Stomach smooth muscle (tissue), 2 donors: ENCODE data around the gene UNC13A.

Experiments
- H3K27ac ChIP-seq: one replicate; pipeline ENCODE4 v1.7.0; 2013; ENCODE audit warnings: mild to moderate bottlenecking, low read length, inconsistent platforms
- H3K27me3 ChIP-seq, 2 donors: one replicate each; pipeline ENCODE4 v1.7.0; 2013; ENCODE audit warnings: low read length in 2 of 2; ENCODE audit not compliant: insufficient read depth in 2 of 2, control insufficient read depth in 1 of 2
- H3K36me3 ChIP-seq, 2 donors: one replicate each; pipeline ENCODE4 v1.7.0; 2013; ENCODE audit warnings: low read length in 2 of 2; ENCODE audit not compliant: control insufficient read depth in 2 of 2, insufficient read depth in 2 of 2
- H3K4me1 ChIP-seq: one replicate; pipeline ENCODE4 v1.7.0; 2013; ENCODE audit warnings: low read length; ENCODE audit not compliant: control insufficient read depth, insufficient read depth
- H3K4me3 ChIP-seq, 2 donors: one replicate each; pipeline ENCODE4 v1.7.0; 2013; ENCODE audit warnings: low read length in 2 of 2
- H3K9ac ChIP-seq, 2 donors: one replicate each; pipeline ENCODE4 v1.7.0; 2013; ENCODE audit warnings: low read length in 2 of 2, mild to moderate bottlenecking in 1 of 2
- H3K9me3 ChIP-seq, 2 donors: one replicate each; pipeline ENCODE4 v1.7.0; 2013; ENCODE audit warnings: low read length in 2 of 2; ENCODE audit not compliant: control insufficient read depth in 2 of 2
- donor health status: healthy.
- donor health status: Pancreatic carcinoma.

UNC13A gene

DNA sequence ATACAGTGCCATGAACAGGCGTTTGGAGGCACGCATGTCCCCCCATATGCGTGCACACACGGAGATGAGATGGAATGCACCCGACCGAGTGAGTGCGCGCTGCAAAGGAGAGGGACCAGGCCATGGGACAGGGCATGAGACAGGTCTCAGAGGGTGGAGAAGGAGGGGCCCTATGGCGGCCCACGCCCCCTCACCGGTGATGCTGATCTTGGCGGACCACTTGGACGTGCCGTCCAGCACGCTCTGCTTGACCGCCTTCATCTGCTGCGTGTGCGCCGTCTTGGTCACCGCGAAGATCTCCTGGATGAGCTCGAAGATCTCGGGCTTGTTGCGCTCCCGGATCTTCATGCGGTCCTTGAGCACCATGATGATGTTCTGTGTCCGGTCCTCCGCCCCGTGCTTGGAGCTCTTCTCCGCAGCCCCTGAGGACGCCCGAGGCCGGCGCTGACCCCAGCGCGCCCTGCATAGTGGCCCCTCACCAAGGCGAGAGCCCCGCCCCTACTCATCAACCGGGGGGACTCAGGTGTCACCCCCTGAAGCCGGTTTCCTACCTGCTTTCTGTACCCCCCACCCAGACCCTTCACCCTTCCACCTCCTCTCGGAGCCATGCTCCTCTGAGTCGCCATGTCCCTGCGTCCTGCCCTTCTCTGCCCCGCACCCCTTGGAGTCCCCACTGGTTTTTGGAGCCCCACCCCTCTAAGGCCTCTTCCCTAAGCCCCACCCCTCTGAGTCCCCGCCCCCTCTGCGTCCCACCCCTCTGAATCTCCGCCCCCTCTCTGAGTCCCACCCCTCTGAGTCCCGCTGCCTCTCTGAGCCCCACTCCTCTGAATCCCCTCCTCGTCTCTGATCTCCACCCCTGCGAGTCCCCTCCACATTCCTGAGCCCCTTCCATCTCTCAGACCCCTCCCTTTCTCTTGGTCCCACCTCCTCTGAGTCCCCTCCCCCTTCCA, 40.8 kb downstream of the UNC13A start:
- H3K36me3 ChIP-seq, result no peaks in the 10 kb centered on the region

DNA sequence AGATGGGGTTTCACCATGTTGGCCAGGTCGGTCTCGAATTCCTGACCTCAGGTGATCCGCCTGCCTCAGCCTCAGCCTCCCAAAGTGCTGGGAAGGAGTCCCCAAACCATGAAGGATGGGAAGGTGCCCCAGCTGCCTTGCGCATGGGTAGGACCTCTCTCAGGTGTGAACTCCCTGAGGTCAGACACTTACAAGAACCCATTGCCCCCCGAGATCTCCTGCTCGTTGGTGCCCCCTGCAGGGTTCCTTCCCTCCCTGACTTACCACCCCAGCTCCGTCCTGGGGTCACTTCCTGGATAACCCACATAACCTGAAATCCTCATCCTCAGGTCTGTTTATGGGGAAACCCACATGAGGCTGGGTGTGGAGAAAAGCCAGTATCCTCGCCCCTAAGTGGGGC, 41.7 kb downstream of the UNC13A start:
- Histone ChIP-seq H3K36me3 (no peaks in the 10 kb centered on the region), H3K4me1 (no peaks in the 10 kb centered on the region), H3K27ac (no peak overlapping the region), H3K27me3 (peaks cover 14 to 22% of the 10 kb centered on the region in 2 donors), H3K9me3 (no peaks in the 10 kb centered on the region), H3K9ac (no peak overlapping the region), H3K4me3 (no peak overlapping the region)

More for the DNA sequence above, 40.8 kb downstream of the UNC13A start:
- Histone ChIP-seq H3K4me1 (no peaks in the 10 kb centered on the region), H3K9me3 (no peaks in the 10 kb centered on the region), H3K4me3 (no peak overlapping the region), H3K27ac (no peak overlapping the region), H3K9ac (no peak overlapping the region), H3K27me3 (peaks cover 14 to 22% of the 10 kb centered on the region in 2 donors)

GRCh38 chr19:17645339-17645963, 42.7 kb downstream of the UNC13A start:
- no peaks in the 10 kb centered on the region for H3K36me3 ChIP-seq
- H3K27me3 ChIP-seq, result peaks cover 17 to 22% of the 10 kb centered on the region in 2 donors
- H3K9me3 ChIP-seq, result no peaks in the 10 kb centered on the region

DNA sequence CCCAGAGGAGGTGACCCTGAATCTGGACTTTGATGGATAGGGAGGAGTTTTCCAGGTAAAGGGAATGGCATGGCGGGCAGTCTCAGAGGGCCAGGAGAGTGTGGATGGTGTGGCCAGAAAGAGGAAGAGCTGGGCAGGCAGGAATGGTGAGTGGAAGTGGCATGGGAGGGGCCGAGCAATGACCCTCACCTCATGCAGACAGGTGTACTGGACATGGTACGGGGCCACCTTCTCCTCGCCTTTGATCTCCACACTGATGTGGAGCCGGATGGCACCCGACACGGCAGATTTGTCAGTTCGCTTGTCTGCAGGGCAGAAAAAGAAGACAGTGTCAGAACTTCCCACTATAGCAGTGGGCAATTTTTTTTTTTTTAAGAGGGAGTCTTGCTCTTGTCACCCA, 45.5 kb downstream of the UNC13A start:
- H3K9ac ChIP-seq, result no peak overlapping the region
- H3K4me1 ChIP-seq, result no peaks in the 10 kb centered on the region
- H3K36me3 ChIP-seq, result no peaks in the 10 kb centered on the region
- H3K27me3 ChIP-seq, result peaks cover 22% of the 10 kb centered on the region in 2 donors
- H3K9me3 ChIP-seq, result no peaks in the 10 kb centered on the region
- no peak overlapping the region for H3K4me3 ChIP-seq
- no peak overlapping the region for H3K27ac ChIP-seq

More at GRCh38 chr19:17645339-17645963, 42.7 kb downstream of the UNC13A start:
- no peaks in the 10 kb centered on the region for H3K4me1 ChIP-seq
- H3K27ac ChIP-seq, result no peak overlapping the region
- no peak overlapping the region for H3K4me3 ChIP-seq
- H3K9ac ChIP-seq, result no peak overlapping the region

DNA sequence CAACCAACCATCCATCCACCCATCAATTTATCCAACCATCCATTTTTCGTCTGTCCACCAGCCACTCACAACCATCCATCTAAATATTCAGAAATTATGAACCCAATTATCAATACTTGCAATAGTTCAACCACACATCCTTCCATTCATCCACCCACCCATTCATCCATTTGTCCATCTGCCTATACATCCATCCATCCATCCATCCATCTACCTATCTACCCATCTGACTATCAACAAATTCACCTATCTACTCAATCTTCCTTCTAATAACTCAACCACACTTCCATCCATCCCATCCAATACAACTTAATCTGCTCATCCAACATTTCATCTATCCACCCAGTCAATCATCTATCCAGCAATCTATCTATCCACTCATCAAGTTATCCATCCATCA, 46.3 kb downstream of the UNC13A start:
- Histone ChIP-seq H3K4me3 (no peak overlapping the region), H3K27ac (no peak overlapping the region), H3K9me3 (no peaks in the 10 kb centered on the region), H3K9ac (no peak overlapping the region), H3K36me3 (no peaks in the 10 kb centered on the region), H3K4me1 (no peaks in the 10 kb centered on the region), H3K27me3 (peaks cover 16 to 21% of the 10 kb centered on the region in 2 donors)

DNA sequence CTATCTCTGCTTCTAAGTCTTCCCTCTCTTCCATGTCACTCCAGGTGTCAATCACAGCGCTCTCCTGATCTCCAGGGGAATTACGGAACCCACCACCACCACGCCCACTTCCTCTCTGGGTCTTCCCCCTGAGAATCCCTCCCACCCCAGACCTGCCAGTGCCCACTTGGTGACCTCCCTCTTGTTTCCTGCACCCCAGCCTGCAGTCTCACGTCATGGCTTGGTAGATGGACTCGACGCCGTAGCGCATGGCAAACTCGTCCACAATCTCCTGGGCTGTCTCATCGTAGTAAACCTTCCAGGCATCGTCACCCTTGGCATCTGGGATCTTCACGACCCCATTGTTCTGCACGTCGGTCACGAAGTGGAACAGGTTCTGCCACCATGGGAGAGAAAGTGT, 47.0 kb downstream of the UNC13A start:
- Histone ChIP-seq H3K4me1 (no peaks in the 10 kb centered on the region), H3K27ac (no peak overlapping the region), H3K9me3 (no peaks in the 10 kb centered on the region), H3K4me3 (no peak overlapping the region), H3K9ac (no peak overlapping the region), H3K36me3 (no peaks in the 10 kb centered on the region), H3K27me3 (peaks cover 10 to 15% of the 10 kb centered on the region in 2 donors)

- no peak overlapping the region for H3K9ac ChIP-seq
- no peak overlapping the region for H3K27ac ChIP-seq
- H3K27me3 ChIP-seq, result no peaks in the 10 kb centered on the region
- H3K4me1 ChIP-seq, result no peaks in the 10 kb centered on the region
- no peaks in the 10 kb centered on the region for H3K36me3 ChIP-seq
- no peaks in the 10 kb centered on the region for H3K9me3 ChIP-seq
- H3K4me3 ChIP-seq, result no peak overlapping the region
Observed at GRCh38 chr19:17633700-17634099, 54.5 kb downstream of the UNC13A start.

- Histone ChIP-seq H3K27me3 (peaks cover 0 to 2% of the 10 kb centered on the region in 2 donors), H3K4me3 (no peak overlapping the region), H3K9me3 (no peaks in the 10 kb centered on the region), H3K9ac (no peak overlapping the region), H3K36me3 (no peaks in the 10 kb centered on the region), H3K27ac (no peak overlapping the region), H3K4me1 (no peaks in the 10 kb centered on the region)
Observed at GRCh38 chr19:17632577-17632976, 55.6 kb downstream of the UNC13A start.

GRCh38 chr19:17629760-17630159, 58.4 kb downstream of the UNC13A start:
- no peak overlapping the region for H3K4me3 ChIP-seq

DNA sequence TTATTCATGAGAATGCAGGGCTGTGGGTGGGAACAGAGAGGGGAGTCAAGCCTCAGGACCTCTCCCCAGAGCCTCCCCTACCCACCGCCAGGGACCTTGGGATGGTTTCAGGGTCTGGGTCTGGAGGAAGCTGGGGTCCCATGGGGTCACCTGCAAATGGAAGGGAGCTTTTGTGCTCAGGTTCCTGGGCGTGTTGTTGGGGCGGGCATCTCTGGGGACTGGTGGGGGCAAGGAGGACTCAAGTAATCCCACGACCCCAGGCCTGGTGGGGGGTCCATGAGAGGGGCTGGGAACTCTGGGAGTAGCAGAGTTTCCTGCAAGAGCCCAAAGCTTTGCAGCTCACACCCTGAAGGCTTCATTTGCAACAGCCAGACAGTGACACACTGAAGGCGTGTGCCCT, 60.2 kb downstream of the UNC13A start:
- peaks cover 0 to 2% of the 10 kb centered on the region in 2 donors for H3K27me3 ChIP-seq
- no peaks in the 10 kb centered on the region for H3K9me3 ChIP-seq
- no peak overlapping the region for H3K9ac ChIP-seq
- H3K36me3 ChIP-seq, result no peaks in the 10 kb centered on the region
- H3K27ac ChIP-seq, result no peak overlapping the region
- H3K4me3 ChIP-seq, result no peak overlapping the region
- H3K4me1 ChIP-seq, result no peaks in the 10 kb centered on the region

More at GRCh38 chr19:17629760-17630159, 58.4 kb downstream of the UNC13A start:
- no peaks in the 10 kb centered on the region for H3K4me1 ChIP-seq
- no peak overlapping the region for H3K9ac ChIP-seq
- no peak overlapping the region for H3K27ac ChIP-seq
- H3K36me3 ChIP-seq, result no peaks in the 10 kb centered on the region
- peaks cover 0 to 2% of the 10 kb centered on the region in 2 donors for H3K27me3 ChIP-seq
- no peaks in the 10 kb centered on the region for H3K9me3 ChIP-seq
